MM.1S (cell line): Measurements from ENCODE around the gene ADGRG2.

ENCODE experiments used
- EZH2 ChIP-seq: fragments of 300-600 bp; sonication (generic); optimal IDR thresholded peaks from 2 replicates; pipeline ENCODE3; 2017; ENCODE audit warnings: low read depth, mild to moderate bottlenecking, antibody characterized with exemption, low read length, mixed read lengths
- TF ChIP-seq, protein P1 (sequence below): fragments of 300-600 bp; sonication (generic); IDR thresholded peaks from 2 replicates; pipeline ENCODE4 v1.5.1; 2016; ENCODE audit warnings: antibody characterized with exemption, low read length, mixed read lengths

DNA sequence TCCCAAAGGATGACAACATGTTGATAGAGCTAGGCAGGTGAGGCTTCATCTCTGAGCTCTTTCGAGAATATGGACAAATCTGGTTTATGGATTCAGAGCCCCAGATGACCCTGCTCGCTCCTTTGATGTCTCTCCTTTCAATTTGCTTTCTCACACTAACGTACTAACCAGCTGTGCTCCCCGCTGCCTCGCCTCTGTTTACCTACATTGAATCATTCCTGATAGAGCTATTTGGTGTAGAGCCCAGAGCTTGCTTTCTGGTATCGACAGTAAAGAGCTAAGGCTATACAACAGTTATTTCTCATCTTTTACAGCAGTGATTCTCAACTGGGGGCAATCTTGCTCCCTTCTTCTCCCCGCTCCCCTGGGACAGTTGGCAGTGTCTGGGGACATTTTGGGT is 129.4 kb downstream of the ADGRG2 start:
- TF ChIP-seq, protein P1, sequence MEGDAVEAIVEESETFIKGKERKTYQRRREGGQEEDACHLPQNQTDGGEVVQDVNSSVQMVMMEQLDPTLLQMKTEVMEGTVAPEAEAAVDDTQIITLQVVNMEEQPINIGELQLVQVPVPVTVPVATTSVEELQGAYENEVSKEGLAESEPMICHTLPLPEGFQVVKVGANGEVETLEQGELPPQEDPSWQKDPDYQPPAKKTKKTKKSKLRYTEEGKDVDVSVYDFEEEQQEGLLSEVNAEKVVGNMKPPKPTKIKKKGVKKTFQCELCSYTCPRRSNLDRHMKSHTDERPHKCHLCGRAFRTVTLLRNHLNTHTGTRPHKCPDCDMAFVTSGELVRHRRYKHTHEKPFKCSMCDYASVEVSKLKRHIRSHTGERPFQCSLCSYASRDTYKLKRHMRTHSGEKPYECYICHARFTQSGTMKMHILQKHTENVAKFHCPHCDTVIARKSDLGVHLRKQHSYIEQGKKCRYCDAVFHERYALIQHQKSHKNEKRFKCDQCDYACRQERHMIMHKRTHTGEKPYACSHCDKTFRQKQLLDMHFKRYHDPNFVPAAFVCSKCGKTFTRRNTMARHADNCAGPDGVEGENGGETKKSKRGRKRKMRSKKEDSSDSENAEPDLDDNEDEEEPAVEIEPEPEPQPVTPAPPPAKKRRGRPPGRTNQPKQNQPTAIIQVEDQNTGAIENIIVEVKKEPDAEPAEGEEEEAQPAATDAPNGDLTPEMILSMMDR, result no peak
- no peak for TF ChIP-seq EZH2
